Hepatocyte (in vitro differentiated cells): ENCODE measurements around the gene MPZL2.

ENCODE experiments used
- CTCF ChIP-seq: fragments of 200-600 bp; sonication (generic); IDR thresholded peaks from 2 replicates; pipeline ENCODE4 v1.5.1; 2016; ENCODE audit warnings: antibody characterized with exemption, mild to moderate bottlenecking; ENCODE audit not compliant: poor library complexity
- EZH2 ChIP-seq: fragments of 200-600 bp; sonication (generic); IDR thresholded peaks from 2 replicates; pipeline ENCODE4 v1.6.1; 2016; ENCODE audit warnings: antibody characterized with exemption, mild to moderate bottlenecking, borderline replicate concordance
- EZH2phosphoT487 ChIP-seq: fragments of 200-600 bp; sonication (generic); IDR thresholded peaks from one replicate; pipeline ENCODE4 v1.6.1; 2018; ENCODE audit warnings: antibody characterized with exemption, mild to moderate bottlenecking, low read depth, moderate library complexity; ENCODE audit not compliant: unreplicated experiment, severe bottlenecking

- no peak for TF ChIP-seq CTCF
- no peak for TF ChIP-seq EZH2
- no peak for TF ChIP-seq EZH2phosphoT487
These were observed 19.0 kb upstream of the MPZL2 start for GRCh38 chr11:118283037-118283636.
